Neural cell (in vitro differentiated cells): ENCODE data around the gene ARHGEF26.

ENCODE experiments used
- EP300 ChIP-seq: fragments of 450-650 bp; conservative IDR thresholded peaks from 2 replicates; pipeline ENCODE4 v1.6.1; 2014; ENCODE audit warnings: antibody characterized with exemption, mild to moderate bottlenecking, moderate library complexity; ENCODE audit not compliant: poor library complexity, severe bottlenecking
- TAF1 ChIP-seq: IDR thresholded peaks from 2 replicates; pipeline ENCODE4 v1.6.1; 2012; ENCODE audit warnings: low read depth
- TF ChIP-seq, protein P1 (sequence below): fragments of 450-650 bp; IDR thresholded peaks from 2 replicates; pipeline ENCODE4 v1.5.1; 2014; ENCODE audit warnings: antibody characterized with exemption, mild to moderate bottlenecking, moderate library complexity; ENCODE audit not compliant: poor library complexity, severe bottlenecking

GRCh38 chr3:154273381-154273780 lies 152.2 kb downstream of the ARHGEF26 start:
- TF ChIP-seq, protein P1, sequence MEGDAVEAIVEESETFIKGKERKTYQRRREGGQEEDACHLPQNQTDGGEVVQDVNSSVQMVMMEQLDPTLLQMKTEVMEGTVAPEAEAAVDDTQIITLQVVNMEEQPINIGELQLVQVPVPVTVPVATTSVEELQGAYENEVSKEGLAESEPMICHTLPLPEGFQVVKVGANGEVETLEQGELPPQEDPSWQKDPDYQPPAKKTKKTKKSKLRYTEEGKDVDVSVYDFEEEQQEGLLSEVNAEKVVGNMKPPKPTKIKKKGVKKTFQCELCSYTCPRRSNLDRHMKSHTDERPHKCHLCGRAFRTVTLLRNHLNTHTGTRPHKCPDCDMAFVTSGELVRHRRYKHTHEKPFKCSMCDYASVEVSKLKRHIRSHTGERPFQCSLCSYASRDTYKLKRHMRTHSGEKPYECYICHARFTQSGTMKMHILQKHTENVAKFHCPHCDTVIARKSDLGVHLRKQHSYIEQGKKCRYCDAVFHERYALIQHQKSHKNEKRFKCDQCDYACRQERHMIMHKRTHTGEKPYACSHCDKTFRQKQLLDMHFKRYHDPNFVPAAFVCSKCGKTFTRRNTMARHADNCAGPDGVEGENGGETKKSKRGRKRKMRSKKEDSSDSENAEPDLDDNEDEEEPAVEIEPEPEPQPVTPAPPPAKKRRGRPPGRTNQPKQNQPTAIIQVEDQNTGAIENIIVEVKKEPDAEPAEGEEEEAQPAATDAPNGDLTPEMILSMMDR: no peak
- TF ChIP-seq TAF1 (no peak), EP300 (no peak)
